CD4-positive, alpha-beta T cell (primary cell): ENCODE results near the gene OPCML. TPM values are rescaled to one million over a fixed set of nuclear protein-coding genes. Genes with fewer than 3 reads are reported as not detected.

ENCODE experiments used
- ATAC-seq: fragments of 200-7000 bp; cut with Tn5 transposase; one replicate; pipeline ENCODE4 v1.10.0; 2022; ENCODE audit warnings: mild to moderate bottlenecking; ENCODE audit not compliant: poor library complexity
- CTCF ChIA-PET: fragments of 350-600 bp; sonication (Branson Sonifier 250); formaldehyde crosslinking; loops from one replicate; lab custom pipeline; 2021; ENCODE audit warnings: antibody characterized with exemption, inconsistent platforms; lab: Charles Lee
- POLR2A ChIA-PET: fragments of 350-600 bp; sonication (Branson Sonifier 250); formaldehyde crosslinking; loops from one replicate; lab custom pipeline; 2021; ENCODE audit warnings: antibody characterized with exemption, inconsistent platforms; lab: Charles Lee
- DNase-seq, 14 experiments: peaks; one replicate each; pipeline ENCODE4 v3.0.0-alpha.2; 2013 to 2020; ENCODE audit warnings: mixed read lengths in 2 of 14
- H3K27ac ChIP-seq, 2 donors: one replicate each; pipeline versions ENCODE4 v1.5.1 to v1.7.0; 2013; ENCODE audit warnings: low read length in 2 of 2, low read depth in 1 of 2, mild to moderate bottlenecking in 1 of 2
- H3K27me3 ChIP-seq, 2 experiments: 1 replicate in 1 of 2; 2 replicates in 1 of 2; pipeline versions ENCODE4 v1.6.1 to v1.7.0; 2013; ENCODE audit warnings: low read length in 2 of 2, control low read depth in 1 of 2, mild to moderate bottlenecking in 1 of 2, moderate library complexity in 1 of 2; ENCODE audit not compliant: insufficient read depth in 2 of 2, control insufficient read depth in 1 of 2
- H3K36me3 ChIP-seq: one replicate; pipeline ENCODE4 v1.6.1; 2013; ENCODE audit warnings: low read length, control low read depth; ENCODE audit not compliant: insufficient read depth
- H3K4me1 ChIP-seq: one replicate; pipeline ENCODE4 v1.6.1; 2013; ENCODE audit warnings: low read length, control low read depth; ENCODE audit not compliant: insufficient read depth
- H3K4me3 ChIP-seq: one replicate; pipeline ENCODE4 v1.5.1; 2013; ENCODE audit warnings: mild to moderate bottlenecking, low read length, moderate library complexity
- H3K9me3 ChIP-seq, 2 experiments: 1 replicate in 1 of 2; 2 replicates in 1 of 2; pipeline versions ENCODE4 v1.6.1 to v1.7.0; 2013; ENCODE audit warnings: low read length in 2 of 2, mild to moderate bottlenecking in 2 of 2, control low read depth in 1 of 2, moderate library complexity in 1 of 2; ENCODE audit not compliant: control insufficient read depth in 1 of 2, insufficient read depth in 1 of 2
- H3K27ac Mint-ChIP-seq: one replicate; pipeline ENCODE4 v1.8.0; 2020; ENCODE audit warnings: mixed read lengths
- H3K27me3 Mint-ChIP-seq: one replicate; pipeline ENCODE4 v1.8.0; 2021; ENCODE audit warnings: mixed read lengths
- H3K36me3 Mint-ChIP-seq: one replicate; pipeline ENCODE4 v1.8.0; 2021; ENCODE audit warnings: low read depth, mixed read lengths
- H3K4me1 Mint-ChIP-seq: one replicate; pipeline ENCODE4 v1.8.0; 2021; ENCODE audit warnings: low read depth, mixed read lengths
- H3K4me3 Mint-ChIP-seq: one replicate; pipeline ENCODE4 v1.8.0; 2020; ENCODE audit warnings: mild to moderate bottlenecking, mixed read lengths
- H3K9me3 Mint-ChIP-seq: one replicate; pipeline ENCODE4 v1.8.0; 2020; ENCODE audit warnings: mixed read lengths
- CTCF ChIP-seq: fragments of 200-600 bp; IDR thresholded peaks from one replicate; pipeline ENCODE4 v1.8.0; 2022; ENCODE audit warnings: antibody characterized with exemption, mild to moderate bottlenecking
- intact Hi-C, 2 experiments: fragments of 100-400 bp; cut with DNase I in 1 of 2; cut with micrococcal nuclease in 1 of 2; formaldehyde crosslinking; loops; one replicate each; pipeline versions ENCODE4 v1.15.1 to v1.9.0; 2023 to 2025; cut with DNase I, micrococcal nuclease
- total RNA-seq, 174 experiments: library from RNA in 2 of 174; stranded (reverse) in 2 of 174; gene quantifications; one replicate each; pipeline ENCODE4 v1.2.3 and lab custom pipeline; 2021 to 2026

Gene OPCML
- total RNA-seq, 2 experiments from 2014 or later = not detected

GRCh38 chr11:133413703-133414102, 118.6 kb downstream of the OPCML start:
- H3K27ac ChIP-seq = no peak overlapping the region
- Mint-ChIP-seq H3K4me1 (no peaks in the 10 kb centered on the region), H3K27me3 (peaks cover 7% of the 10 kb centered on the region), H3K36me3 (no peaks in the 10 kb centered on the region), H3K27ac (no peak overlapping the region), H3K9me3 (no peaks in the 10 kb centered on the region), H3K4me3 (no peak overlapping the region)
- ChIA-PET POLR2A (no interaction called here), CTCF (no interaction called here)
- peaks cover 0 to 3% of the 10 kb centered on the region in 2 experiments for H3K27me3 ChIP-seq
- DNase-seq (no peak), ATAC-seq (no peak)
- no peaks in the 10 kb centered on the region for H3K36me3 ChIP-seq
- H3K4me1 ChIP-seq = no peaks in the 10 kb centered on the region
- peaks cover 0 to 3% of the 10 kb centered on the region in 2 experiments for H3K9me3 ChIP-seq
- no peak for TF ChIP-seq CTCF
- no peak overlapping the region for H3K4me3 ChIP-seq
- intact Hi-C loops = no loop called here

- H3K27me3 ChIP-seq = peaks cover 0 to 3% of the 10 kb centered on the region in 2 experiments
- ATAC-seq (no peak), DNase-seq (no peak)
- ChIA-PET CTCF (no interaction called here), POLR2A (no interaction called here)
- Mint-ChIP-seq H3K36me3 (no peaks in the 10 kb centered on the region), H3K27me3 (peaks cover 7% of the 10 kb centered on the region), H3K27ac (no peak overlapping the region), H3K4me1 (no peaks in the 10 kb centered on the region), H3K9me3 (no peaks in the 10 kb centered on the region), H3K4me3 (no peak overlapping the region)
- no peaks in the 10 kb centered on the region for H3K4me1 ChIP-seq
- H3K4me3 ChIP-seq = no peak overlapping the region
- H3K36me3 ChIP-seq = no peaks in the 10 kb centered on the region
- H3K27ac ChIP-seq = no peak overlapping the region
- TF ChIP-seq CTCF = no peak
- intact Hi-C loops = no loop called here
- peaks cover 0 to 3% of the 10 kb centered on the region in 2 experiments for H3K9me3 ChIP-seq
Observed at GRCh38 chr11:133409799-133410198, 122.5 kb downstream of the OPCML start.

GRCh38 chr11:133408936-133409335, 123.4 kb downstream of the OPCML start:
- intact Hi-C loops = no loop called here
- POLR2A ChIA-PET = no interaction called here
- no peaks in the 10 kb centered on the region for H3K9me3 Mint-ChIP-seq
- no peak overlapping the region for H3K27ac Mint-ChIP-seq
- no peak overlapping the region for H3K4me3 Mint-ChIP-seq
- ATAC-seq (no peak), DNase-seq (no peak)
- H3K36me3 Mint-ChIP-seq = no peaks in the 10 kb centered on the region
- H3K4me1 ChIP-seq = no peaks in the 10 kb centered on the region
- peaks cover 0 to 3% of the 10 kb centered on the region in 2 experiments for H3K9me3 ChIP-seq
- no peak overlapping the region for H3K27ac ChIP-seq
- TF ChIP-seq CTCF = no peak
- no peak overlapping the region for H3K4me3 ChIP-seq
- no peaks in the 10 kb centered on the region for H3K4me1 Mint-ChIP-seq
- CTCF ChIA-PET = no interaction called here
- H3K27me3 Mint-ChIP-seq = peaks cover 7% of the 10 kb centered on the region
- H3K27me3 ChIP-seq = no peaks in the 10 kb centered on the region
- no peaks in the 10 kb centered on the region for H3K36me3 ChIP-seq
